ENCODE measurements around the gene CCNT1. TPM values are rescaled to one million over a fixed set of nuclear protein-coding genes. Genes with fewer than 3 reads are reported as not detected.
"Not testable (repeated sequence)": the region's sequence is repeated elsewhere in the genome, so short reads cannot be mapped to it uniquely, and the experiment has no call there.

The CCNT1 gene
- total RNA-seq, 1 experiment from 2014 or later: 36.0 TPM

DNA sequence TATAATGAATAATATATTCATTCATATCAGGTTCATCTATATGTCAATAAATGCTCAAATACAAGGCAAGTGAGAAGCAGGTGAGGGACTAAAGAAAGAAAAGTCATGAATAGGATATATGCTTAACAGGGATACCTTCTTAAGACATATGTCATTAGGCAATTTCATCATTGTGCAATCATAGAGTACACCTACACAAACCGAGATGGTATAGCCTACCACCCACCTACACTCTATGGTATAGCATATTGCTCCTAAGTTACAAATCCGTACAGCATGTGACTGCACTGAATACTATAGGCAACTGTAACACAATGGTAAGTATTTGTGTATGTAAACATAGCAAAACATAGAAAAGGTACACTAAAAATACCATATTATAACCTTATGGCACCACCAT, 73.5 kb downstream of the CCNT1 start:
- Mint-ChIP-seq H3K9me3 (ENCODE audit: low read depth, unreplicated experiment) (peaks cover 3% of the 10 kb centered on the region), H3K27ac (ENCODE audit: unreplicated experiment) (no peak overlapping the region), H3K4me1 (ENCODE audit: low read depth, unreplicated experiment) (no peaks in the 10 kb centered on the region), H3K36me3 (ENCODE audit: insufficient read depth, unreplicated experiment) (no peaks in the 10 kb centered on the region), H3K4me3 (ENCODE audit: low read depth, unreplicated experiment) (no peak overlapping the region), H3K27me3 (ENCODE audit: unreplicated experiment) (no peaks in the 10 kb centered on the region)
- TF ChIP-seq, protein P1, sequence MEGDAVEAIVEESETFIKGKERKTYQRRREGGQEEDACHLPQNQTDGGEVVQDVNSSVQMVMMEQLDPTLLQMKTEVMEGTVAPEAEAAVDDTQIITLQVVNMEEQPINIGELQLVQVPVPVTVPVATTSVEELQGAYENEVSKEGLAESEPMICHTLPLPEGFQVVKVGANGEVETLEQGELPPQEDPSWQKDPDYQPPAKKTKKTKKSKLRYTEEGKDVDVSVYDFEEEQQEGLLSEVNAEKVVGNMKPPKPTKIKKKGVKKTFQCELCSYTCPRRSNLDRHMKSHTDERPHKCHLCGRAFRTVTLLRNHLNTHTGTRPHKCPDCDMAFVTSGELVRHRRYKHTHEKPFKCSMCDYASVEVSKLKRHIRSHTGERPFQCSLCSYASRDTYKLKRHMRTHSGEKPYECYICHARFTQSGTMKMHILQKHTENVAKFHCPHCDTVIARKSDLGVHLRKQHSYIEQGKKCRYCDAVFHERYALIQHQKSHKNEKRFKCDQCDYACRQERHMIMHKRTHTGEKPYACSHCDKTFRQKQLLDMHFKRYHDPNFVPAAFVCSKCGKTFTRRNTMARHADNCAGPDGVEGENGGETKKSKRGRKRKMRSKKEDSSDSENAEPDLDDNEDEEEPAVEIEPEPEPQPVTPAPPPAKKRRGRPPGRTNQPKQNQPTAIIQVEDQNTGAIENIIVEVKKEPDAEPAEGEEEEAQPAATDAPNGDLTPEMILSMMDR (IDR thresholded peaks at IDR 0.05; ENCODE audit: unreplicated experiment): no peak
- no TSS peak for BruUV-seq (replicated peaks)
- intact Hi-C loops (cut with micrococcal nuclease; ENCODE audit: unreplicated experiment): no loop called here
- DNase-seq: no peak
- CTCF ChIA-PET: no interaction called here

DNA sequence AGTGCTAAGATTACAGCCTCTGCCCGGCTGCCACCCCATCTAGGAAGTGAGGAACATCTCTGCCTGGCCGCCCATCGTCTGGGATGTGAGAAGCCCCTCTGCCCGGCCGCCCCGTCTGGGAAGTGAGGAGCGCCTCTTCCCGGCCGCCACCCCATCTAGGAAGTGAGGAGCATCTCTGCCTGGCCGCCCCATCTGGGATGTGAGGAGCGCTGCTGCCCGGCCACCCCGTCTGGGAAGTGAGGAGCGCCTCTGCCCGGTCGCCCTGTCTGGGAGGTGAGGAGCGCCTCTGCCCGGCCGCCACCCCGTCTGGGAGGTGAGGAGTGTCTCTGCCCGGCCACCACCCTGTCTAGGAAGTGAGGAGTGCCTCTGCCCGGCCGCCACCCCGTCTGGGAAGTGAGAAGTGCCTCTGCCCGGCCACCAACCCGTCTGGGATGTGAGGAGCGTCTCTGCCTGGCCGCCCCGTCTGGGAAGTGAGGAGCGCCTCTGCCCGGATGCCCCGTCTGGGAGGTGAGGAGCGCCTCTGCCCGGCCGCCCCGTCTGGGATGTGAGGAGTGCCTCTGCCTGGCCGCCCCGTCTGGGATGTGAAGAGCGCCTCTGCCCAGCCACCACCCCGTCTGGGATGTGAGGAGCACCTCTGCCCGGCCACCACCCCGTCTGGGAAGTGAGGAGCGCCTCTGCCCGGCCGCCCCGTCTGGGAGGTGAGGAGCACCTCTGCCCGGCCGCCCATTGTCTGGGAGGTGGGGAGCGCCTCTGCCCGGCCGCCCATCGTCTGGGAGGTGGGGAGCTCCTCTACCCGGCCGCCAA, 74.6 kb downstream of the CCNT1 start:
- DNase-seq; H3K27ac Mint-ChIP-seq (ENCODE audit: unreplicated experiment); H3K4me1 Mint-ChIP-seq (ENCODE audit: low read depth, unreplicated experiment); H3K36me3 Mint-ChIP-seq (ENCODE audit: insufficient read depth, unreplicated experiment); H3K4me3 Mint-ChIP-seq (ENCODE audit: low read depth, unreplicated experiment); H3K9me3 Mint-ChIP-seq (ENCODE audit: low read depth, unreplicated experiment); CTCF ChIA-PET; H3K27me3 Mint-ChIP-seq (ENCODE audit: unreplicated experiment); intact Hi-C loops (cut with micrococcal nuclease; ENCODE audit: unreplicated experiment); BruUV-seq (replicated peaks): not testable (repeated sequence)

DNA sequence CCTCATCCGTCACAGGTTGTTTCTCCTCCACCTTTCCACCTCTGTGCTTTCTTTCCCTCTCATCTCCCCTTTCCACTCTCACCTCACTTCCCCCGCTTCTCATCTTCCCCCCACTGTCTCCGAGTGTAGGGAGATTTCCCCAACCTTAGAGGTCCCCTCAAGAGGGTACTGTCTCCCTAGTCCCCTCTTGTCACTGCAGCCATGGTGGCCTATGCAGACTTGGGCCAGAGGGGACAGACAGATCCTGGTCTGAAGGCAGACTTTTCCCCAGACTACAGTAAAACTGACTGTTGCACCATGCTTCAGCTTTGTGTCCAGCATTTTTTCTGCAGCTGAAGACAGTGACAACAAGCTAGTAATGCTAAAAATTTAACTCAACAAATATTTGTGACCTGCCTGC, 75.7 kb downstream of the CCNT1 start:
- no TSS peak for BruUV-seq (replicated peaks)
- Mint-ChIP-seq H3K4me1 (ENCODE audit: low read depth, unreplicated experiment) (no peaks in the 10 kb centered on the region), H3K27me3 (ENCODE audit: unreplicated experiment) (no peaks in the 10 kb centered on the region), H3K4me3 (ENCODE audit: low read depth, unreplicated experiment) (no peak overlapping the region), H3K9me3 (ENCODE audit: low read depth, unreplicated experiment) (peaks cover 3% of the 10 kb centered on the region), H3K27ac (ENCODE audit: unreplicated experiment) (no peak overlapping the region), H3K36me3 (ENCODE audit: insufficient read depth, unreplicated experiment) (no peaks in the 10 kb centered on the region)
- intact Hi-C loops (cut with micrococcal nuclease; ENCODE audit: unreplicated experiment): no loop called here
- TF ChIP-seq, protein P1 (IDR thresholded peaks at IDR 0.05; ENCODE audit: unreplicated experiment): no peak
- CTCF ChIA-PET: interaction anchor here (0.7 kb wide), 1 partner anchor 1026 kb away, joined by 13 read pairs; no protein-coding TSS in a partner anchor
- DNase-seq: no peak

DNA sequence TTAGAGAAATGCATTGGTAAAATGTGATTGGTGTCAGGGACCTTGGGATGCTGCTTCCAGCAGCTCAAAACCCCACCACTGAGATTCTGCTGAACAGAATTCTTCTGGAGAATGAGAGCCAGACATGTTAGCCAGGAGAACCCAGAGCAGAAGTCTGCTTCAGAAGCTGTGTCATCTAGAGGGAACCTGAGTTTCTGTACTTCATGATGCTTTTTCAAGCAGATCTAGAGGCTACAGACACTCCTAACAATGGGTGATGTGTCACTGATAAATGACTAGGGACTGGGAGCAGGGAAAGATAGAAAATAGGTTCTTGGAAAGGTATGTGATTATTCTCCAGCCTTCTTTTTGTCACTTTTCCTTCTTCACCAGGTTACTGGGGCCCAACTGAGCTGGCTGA, 76.1 kb downstream of the CCNT1 start:
- H3K27ac Mint-ChIP-seq (ENCODE audit: unreplicated experiment): no peak overlapping the region
- no TSS peak for BruUV-seq (replicated peaks)
- intact Hi-C loops (cut with micrococcal nuclease; ENCODE audit: unreplicated experiment): no loop called here
- H3K27me3 Mint-ChIP-seq (ENCODE audit: unreplicated experiment): no peaks in the 10 kb centered on the region
- TF ChIP-seq, protein P1 (IDR thresholded peaks at IDR 0.05; ENCODE audit: unreplicated experiment): no peak
- peaks cover 3% of the 10 kb centered on the region for H3K9me3 Mint-ChIP-seq (ENCODE audit: low read depth, unreplicated experiment)
- H3K36me3 Mint-ChIP-seq (ENCODE audit: insufficient read depth, unreplicated experiment): no peaks in the 10 kb centered on the region
- no peaks in the 10 kb centered on the region for H3K4me1 Mint-ChIP-seq (ENCODE audit: low read depth, unreplicated experiment)
- H3K4me3 Mint-ChIP-seq (ENCODE audit: low read depth, unreplicated experiment): no peak overlapping the region
- DNase-seq: no peak
- CTCF ChIA-PET: no interaction called here

Small RNAs within 50 kb of the gene (microRNA-seq; reads per million reads assigned to microRNA genes)
- 1.4 reads per million for gene MIR1291

Other genes with a start within 250 kb of the CCNT1 start
- gene ANP32D, start 244.1 kb downstream of the CCNT1 start, total RNA-seq (2022): not detected in 2 replicates
- gene C12orf54, start 234.2 kb downstream of the CCNT1 start, total RNA-seq (2022): not detected in 2 replicates
- gene OR8S1, start 191.1 kb downstream of the CCNT1 start, total RNA-seq (2022): not detected in 2 replicates
- not detected in 2 replicates for gene LALBA, start 146.7 kb downstream of the CCNT1 start, total RNA-seq (2022)
- 23.3 and 26.2 TPM in 2 replicates for gene KANSL2, start 34.5 kb downstream of the CCNT1 start, total RNA-seq (2022)
- gene ADCY6, start 72.4 kb upstream of the CCNT1 start, total RNA-seq (2022): 39.0 and 42.9 TPM in 2 replicates
- gene CACNB3, start 101.8 kb upstream of the CCNT1 start, total RNA-seq (2022): 17.9 and 21.1 TPM in 2 replicates
- 80.8 and 89.6 TPM in 2 replicates for gene DDX23, start 135.5 kb upstream of the CCNT1 start, total RNA-seq (2022)
- 7.4 and 14.2 TPM in 2 replicates for gene RND1, start 149.2 kb upstream of the CCNT1 start, total RNA-seq (2022)
- 20.1 and 21.4 TPM in 2 replicates for gene FKBP11, start 208.8 kb upstream of the CCNT1 start, total RNA-seq (2022)
- gene ARF3, start 240.8 kb upstream of the CCNT1 start, total RNA-seq (2022): 142 and 164 TPM in 2 replicates

Data from Calu3 (cell line).